OCI-LY7 (cell line): Measurements from ENCODE around the gene PHACTR1. TPM values are rescaled to one million over a fixed set of nuclear protein-coding genes. Genes with fewer than 3 reads are reported as not detected.

Experiments
- BruUV-seq: library from RNA; stranded (reverse); fragments of 400-500 nt; replicated peaks from 2 replicates; lab custom pipeline; 2021; lab: Mats Ljungman, UMichigan
- CTCF ChIA-PET: fragments of 300-600 bp; sonication (Branson Sonifier 250); formaldehyde crosslinking; loops from one replicate; lab custom pipeline; 2022; ENCODE audit warnings: antibody characterized with exemption; ENCODE audit not compliant: unreplicated experiment; lab: Charles Lee
- POLR2A ChIA-PET: fragments of 300-600 bp; sonication (Branson Sonifier 250); formaldehyde crosslinking; loops from one replicate; lab custom pipeline; 2022; ENCODE audit warnings: antibody characterized with exemption; lab: Charles Lee
- DNase-seq: peaks from one replicate; pipeline ENCODE4 v3.0.0-alpha.2; 2015; ENCODE audit warnings: low spot score
- H2AFZ ChIP-seq: fragments of 200-600 bp; sonication (generic), shearing (Covaris generic); 2 replicates; pipeline ENCODE4 v1.6.1; 2014; ENCODE audit warnings: mild to moderate bottlenecking, antibody characterized with exemption, low read length, moderate library complexity
- H3K27ac ChIP-seq: fragments of 200-600 bp; sonication (generic); 2 replicates; pipeline ENCODE4 v1.5.1; 2014; ENCODE audit warnings: mixed run types, low read depth, mild to moderate bottlenecking, moderate library complexity, low read length, inconsistent platforms; ENCODE audit not compliant: poor library complexity, severe bottlenecking
- H3K36me3 ChIP-seq: fragments of 200-600 bp; sonication (generic); 2 replicates; pipeline ENCODE4 v1.6.1; 2014; ENCODE audit warnings: mild to moderate bottlenecking, antibody characterized with exemption, low read length, moderate library complexity, mixed read lengths; ENCODE audit not compliant: insufficient read depth
- H3K4me1 ChIP-seq: fragments of 200-600 bp; sonication (generic); 2 replicates; pipeline ENCODE4 v1.5.1; 2014; ENCODE audit warnings: mild to moderate bottlenecking, low read length; ENCODE audit not compliant: insufficient read depth, poor library complexity, severe bottlenecking
- H3K4me2 ChIP-seq: fragments of 200-600 bp; sonication (generic); 2 replicates; pipeline ENCODE4 v1.6.1; 2014; ENCODE audit warnings: mild to moderate bottlenecking, low read length
- H3K4me3 ChIP-seq: fragments of 200-600 bp; sonication (generic); 2 replicates; pipeline ENCODE4 v1.5.1; 2014; ENCODE audit warnings: mild to moderate bottlenecking, low read depth, low read length; ENCODE audit not compliant: poor library complexity, severe bottlenecking
- H3K79me2 ChIP-seq: fragments of 200-600 bp; sonication (generic); 2 replicates; pipeline ENCODE4 v1.6.1; 2016; ENCODE audit warnings: low read depth, mild to moderate bottlenecking, low read length, moderate library complexity, mixed read lengths; ENCODE audit not compliant: insufficient read depth
- H3K9me2 ChIP-seq: fragments of 200-600 bp; sonication (generic); 2 replicates; pipeline ENCODE4 v1.6.1; 2016; ENCODE audit warnings: mild to moderate bottlenecking, low read length, mixed read lengths; ENCODE audit not compliant: insufficient read depth
- H3K9me3 ChIP-seq: fragments of 200-600 bp; sonication (generic); 2 replicates; pipeline ENCODE4 v1.6.1; 2014; ENCODE audit warnings: mild to moderate bottlenecking, mixed run types, low read length, mixed read lengths
- H4K20me1 ChIP-seq: fragments of 200-600 bp; sonication (generic); 2 replicates; pipeline ENCODE4 v1.6.1; 2014; ENCODE audit warnings: mild to moderate bottlenecking, antibody characterized with exemption, low read length, moderate library complexity, mixed read lengths; ENCODE audit not compliant: insufficient read depth
- CTCF ChIP-seq: fragments of 200-600 bp; sonication (generic); conservative IDR thresholded peaks from 2 replicates; pipeline ENCODE4 v1.5.1; 2014; ENCODE audit warnings: mild to moderate bottlenecking, antibody characterized with exemption, low read length, moderate library complexity, mixed read lengths
- EZH2phosphoT487 ChIP-seq: fragments of 200-600 bp; sonication (generic); IDR thresholded peaks from 2 replicates; pipeline ENCODE4 v1.6.1; 2018; ENCODE audit warnings: low read depth, borderline replicate concordance, mild to moderate bottlenecking, mixed run types, antibody characterized with exemption, low read length, moderate library complexity, mixed read lengths
- intact Hi-C: fragments of 100-400 bp; cut with micrococcal nuclease; formaldehyde crosslinking; loops from one replicate; pipeline ENCODE4 v1.10.0; 2022; ENCODE audit not compliant: unreplicated experiment
- total RNA-seq, 2 experiments: library from RNA; depleted of rRNA in 1 of 2; stranded (reverse); fragments of >200 nt in 1 of 2; shearing (Covaris generic) in 1 of 2; gene quantifications; 2 replicates each; pipeline ENCODE4 v1.2.3, GENCODE V29; 2014 to 2022

The PHACTR1 gene
- total RNA-seq, 2 experiments from 2014 or later: 25.1 to 46.6 TPM

GRCh38 chr6:13233106-13233505 is 516.5 kb downstream of the PHACTR1 start:
- TF ChIP-seq EZH2phosphoT487 (no peak), CTCF (no peak)
- POLR2A ChIA-PET: interaction anchor here (1.0 kb wide), 1 partner anchor 10 kb away, joined by 3 read pairs; no protein-coding TSS in a partner anchor

GRCh38 chr6:13234130-13234529 is 517.6 kb downstream of the PHACTR1 start:
- ChIA-PET CTCF (no interaction called here), POLR2A (interaction anchor here (0.5 to 0.7 kb wide), 4 partner anchors 39 to 461 kb away, joined by 3 to 5 read pairs (median 4); no protein-coding TSS in a partner anchor)
- H3K9me2 ChIP-seq: no peaks in the 10 kb centered on the region
- intact Hi-C loops: no loop called here
- no TSS peak for BruUV-seq
- H3K27ac ChIP-seq: no peak overlapping the region
- H3K4me3 ChIP-seq: no peak overlapping the region
- no peak overlapping the region for H2AFZ ChIP-seq
- no peak overlapping the region for H3K4me2 ChIP-seq
- H3K79me2 ChIP-seq: no peaks in the 10 kb centered on the region
- no peak for DNase-seq
- TF ChIP-seq CTCF: no peak
- TF ChIP-seq EZH2phosphoT487: no peak
- no peaks in the 10 kb centered on the region for H3K36me3 ChIP-seq
- no peaks in the 10 kb centered on the region for H3K9me3 ChIP-seq
- peaks cover 9% of the 10 kb centered on the region for H3K4me1 ChIP-seq
- no peaks in the 10 kb centered on the region for H4K20me1 ChIP-seq

More at GRCh38 chr6:13233106-13233505, 516.5 kb downstream of the PHACTR1 start:
- no peak for DNase-seq
- CTCF ChIA-PET: no interaction called here
- peaks cover 10% of the 10 kb centered on the region for H3K4me1 ChIP-seq
- H3K9me3 ChIP-seq: no peaks in the 10 kb centered on the region
- no peak overlapping the region for H2AFZ ChIP-seq
- H3K4me3 ChIP-seq: no peak overlapping the region
- no peaks in the 10 kb centered on the region for H4K20me1 ChIP-seq
- no peak overlapping the region for H3K4me2 ChIP-seq
- no TSS peak for BruUV-seq
- no peaks in the 10 kb centered on the region for H3K9me2 ChIP-seq
- H3K36me3 ChIP-seq: no peaks in the 10 kb centered on the region
- H3K27ac ChIP-seq: no peak overlapping the region
- intact Hi-C loops: no loop called here
- no peaks in the 10 kb centered on the region for H3K79me2 ChIP-seq

- POLR2A ChIA-PET: interaction anchor here (1.3 kb wide), 1 partner anchor 17 kb away, joined by 4 read pairs; no protein-coding TSS in a partner anchor
- Histone ChIP-seq H3K4me2 (no peak overlapping the region), H3K4me1 (no peaks in the 10 kb centered on the region), H3K9me3 (no peaks in the 10 kb centered on the region), H2AFZ (no peak overlapping the region), H3K4me3 (no peak overlapping the region), H3K79me2 (no peaks in the 10 kb centered on the region), H3K36me3 (no peaks in the 10 kb centered on the region), H4K20me1 (no peaks in the 10 kb centered on the region), H3K9me2 (no peaks in the 10 kb centered on the region), H3K27ac (no peak overlapping the region)
- CTCF ChIA-PET: no interaction called here
- intact Hi-C loops: no loop called here
- TF ChIP-seq CTCF (no peak), EZH2phosphoT487 (no peak)
- BruUV-seq: no TSS peak
- no peak for DNase-seq
Observed at GRCh38 chr6:13235339-13235738, 518.8 kb downstream of the PHACTR1 start.
